DND-41 (cell line): ENCODE data around the gene F13B.

Source experiments
- EZH2 ChIP-seq: IDR thresholded peaks from 3 replicates; pipeline ENCODE4 v1.6.1; 2012; ENCODE audit warnings: borderline replicate concordance, low read depth, mild to moderate bottlenecking, moderate library complexity, low read length, inconsistent platforms; ENCODE audit not compliant: severe bottlenecking
- TF ChIP-seq, protein P1 (sequence below): IDR thresholded peaks from 2 replicates; pipeline ENCODE4 v1.5.1; 2012; ENCODE audit warnings: borderline replicate concordance, low read length, moderate library complexity, mild to moderate bottlenecking; ENCODE audit not compliant: poor library complexity, severe bottlenecking; ENCODE audit errors: extremely low read depth

DNA sequence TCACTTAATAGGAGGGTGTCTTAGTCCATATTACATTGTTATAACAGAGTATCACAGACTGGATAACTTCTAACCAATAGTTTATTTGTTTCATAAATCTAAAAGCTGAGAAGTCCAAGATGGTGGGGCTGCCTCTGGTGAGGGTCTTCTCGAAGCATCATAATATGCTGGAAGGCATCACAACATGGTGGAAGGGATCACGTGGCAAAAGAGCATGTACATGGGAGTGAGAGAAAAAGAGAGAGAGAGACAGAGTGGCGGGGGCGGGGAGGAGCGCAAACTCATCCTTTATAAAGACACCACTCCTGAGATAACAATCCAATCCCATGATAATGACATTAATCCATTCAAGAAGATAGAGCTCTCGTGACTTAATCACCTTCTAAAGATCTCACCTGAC is 58.2 kb downstream of the F13B start:
- no peak for TF ChIP-seq EZH2
- TF ChIP-seq, protein P1, sequence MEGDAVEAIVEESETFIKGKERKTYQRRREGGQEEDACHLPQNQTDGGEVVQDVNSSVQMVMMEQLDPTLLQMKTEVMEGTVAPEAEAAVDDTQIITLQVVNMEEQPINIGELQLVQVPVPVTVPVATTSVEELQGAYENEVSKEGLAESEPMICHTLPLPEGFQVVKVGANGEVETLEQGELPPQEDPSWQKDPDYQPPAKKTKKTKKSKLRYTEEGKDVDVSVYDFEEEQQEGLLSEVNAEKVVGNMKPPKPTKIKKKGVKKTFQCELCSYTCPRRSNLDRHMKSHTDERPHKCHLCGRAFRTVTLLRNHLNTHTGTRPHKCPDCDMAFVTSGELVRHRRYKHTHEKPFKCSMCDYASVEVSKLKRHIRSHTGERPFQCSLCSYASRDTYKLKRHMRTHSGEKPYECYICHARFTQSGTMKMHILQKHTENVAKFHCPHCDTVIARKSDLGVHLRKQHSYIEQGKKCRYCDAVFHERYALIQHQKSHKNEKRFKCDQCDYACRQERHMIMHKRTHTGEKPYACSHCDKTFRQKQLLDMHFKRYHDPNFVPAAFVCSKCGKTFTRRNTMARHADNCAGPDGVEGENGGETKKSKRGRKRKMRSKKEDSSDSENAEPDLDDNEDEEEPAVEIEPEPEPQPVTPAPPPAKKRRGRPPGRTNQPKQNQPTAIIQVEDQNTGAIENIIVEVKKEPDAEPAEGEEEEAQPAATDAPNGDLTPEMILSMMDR = no peak
